A673 (cell line): ENCODE results near the gene ERCC6.

Source experiments
- EZH2 ChIP-seq: fragments of 200-600 bp; sonication (generic); IDR thresholded peaks from 2 replicates; pipeline ENCODE4 v1.6.1; 2017; ENCODE audit warnings: borderline replicate concordance, low read depth, mild to moderate bottlenecking, mixed read lengths, antibody characterized with exemption, low read length; ENCODE audit not compliant: poor library complexity, severe bottlenecking
- TF ChIP-seq, protein P1 (sequence below): fragments of 300-800, 200-600 bp; sonication (generic); conservative IDR thresholded peaks from 2 replicates; pipeline ENCODE4 v1.5.1; 2017; ENCODE audit warnings: low read depth, mild to moderate bottlenecking, antibody characterized with exemption, low read length, moderate library complexity, mixed read lengths

DNA sequence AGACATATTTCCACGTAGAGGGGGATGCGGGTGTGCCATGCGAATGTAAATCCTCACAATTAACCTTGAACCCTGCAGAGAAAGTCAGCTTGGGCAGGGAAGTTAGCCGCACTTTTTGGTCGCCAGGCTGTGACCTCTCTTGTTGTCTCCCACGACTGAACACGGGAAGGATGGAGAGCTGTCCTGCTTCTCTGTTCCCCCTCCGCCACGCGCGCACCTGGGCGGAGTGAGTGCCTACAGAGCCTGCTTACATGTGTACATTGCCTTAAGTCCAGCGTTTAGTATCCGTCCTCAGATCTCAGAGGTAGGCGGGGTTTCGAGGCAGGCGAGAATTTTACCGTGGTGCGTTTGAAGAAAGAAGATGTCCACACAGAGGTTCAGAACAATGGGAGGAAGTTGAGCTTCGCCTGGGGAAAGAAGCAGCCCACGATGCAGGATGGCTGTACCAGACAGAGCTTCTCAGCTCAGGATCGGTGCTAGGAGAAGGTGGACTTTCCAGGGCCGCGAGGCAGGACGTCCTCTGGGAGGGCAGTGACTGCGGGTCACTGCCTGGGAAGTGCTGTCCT is 482 bp upstream of the ERCC6 start:
- TF ChIP-seq, protein P1, sequence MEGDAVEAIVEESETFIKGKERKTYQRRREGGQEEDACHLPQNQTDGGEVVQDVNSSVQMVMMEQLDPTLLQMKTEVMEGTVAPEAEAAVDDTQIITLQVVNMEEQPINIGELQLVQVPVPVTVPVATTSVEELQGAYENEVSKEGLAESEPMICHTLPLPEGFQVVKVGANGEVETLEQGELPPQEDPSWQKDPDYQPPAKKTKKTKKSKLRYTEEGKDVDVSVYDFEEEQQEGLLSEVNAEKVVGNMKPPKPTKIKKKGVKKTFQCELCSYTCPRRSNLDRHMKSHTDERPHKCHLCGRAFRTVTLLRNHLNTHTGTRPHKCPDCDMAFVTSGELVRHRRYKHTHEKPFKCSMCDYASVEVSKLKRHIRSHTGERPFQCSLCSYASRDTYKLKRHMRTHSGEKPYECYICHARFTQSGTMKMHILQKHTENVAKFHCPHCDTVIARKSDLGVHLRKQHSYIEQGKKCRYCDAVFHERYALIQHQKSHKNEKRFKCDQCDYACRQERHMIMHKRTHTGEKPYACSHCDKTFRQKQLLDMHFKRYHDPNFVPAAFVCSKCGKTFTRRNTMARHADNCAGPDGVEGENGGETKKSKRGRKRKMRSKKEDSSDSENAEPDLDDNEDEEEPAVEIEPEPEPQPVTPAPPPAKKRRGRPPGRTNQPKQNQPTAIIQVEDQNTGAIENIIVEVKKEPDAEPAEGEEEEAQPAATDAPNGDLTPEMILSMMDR, result no peak
- no peak for TF ChIP-seq EZH2
